ENCODE data around the gene ST3GAL3.

- TF ChIP-seq, protein P1, sequence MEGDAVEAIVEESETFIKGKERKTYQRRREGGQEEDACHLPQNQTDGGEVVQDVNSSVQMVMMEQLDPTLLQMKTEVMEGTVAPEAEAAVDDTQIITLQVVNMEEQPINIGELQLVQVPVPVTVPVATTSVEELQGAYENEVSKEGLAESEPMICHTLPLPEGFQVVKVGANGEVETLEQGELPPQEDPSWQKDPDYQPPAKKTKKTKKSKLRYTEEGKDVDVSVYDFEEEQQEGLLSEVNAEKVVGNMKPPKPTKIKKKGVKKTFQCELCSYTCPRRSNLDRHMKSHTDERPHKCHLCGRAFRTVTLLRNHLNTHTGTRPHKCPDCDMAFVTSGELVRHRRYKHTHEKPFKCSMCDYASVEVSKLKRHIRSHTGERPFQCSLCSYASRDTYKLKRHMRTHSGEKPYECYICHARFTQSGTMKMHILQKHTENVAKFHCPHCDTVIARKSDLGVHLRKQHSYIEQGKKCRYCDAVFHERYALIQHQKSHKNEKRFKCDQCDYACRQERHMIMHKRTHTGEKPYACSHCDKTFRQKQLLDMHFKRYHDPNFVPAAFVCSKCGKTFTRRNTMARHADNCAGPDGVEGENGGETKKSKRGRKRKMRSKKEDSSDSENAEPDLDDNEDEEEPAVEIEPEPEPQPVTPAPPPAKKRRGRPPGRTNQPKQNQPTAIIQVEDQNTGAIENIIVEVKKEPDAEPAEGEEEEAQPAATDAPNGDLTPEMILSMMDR (IDR thresholded peaks at IDR 0.05; ENCODE audit: insufficient read depth, low read depth, low read length) = no peak
- TF ChIP-seq EZH2 (IDR thresholded peaks at IDR 0.05; ENCODE audit: insufficient read depth, low read length) = no peak
Observed at GRCh38 chr1:43980255-43981134, 273.2 kb downstream of the ST3GAL3 start.

Data from astrocyte (in vitro differentiated cells and primary cell).